HPDE6-E6E7 (cell line): ENCODE measurements around the gene PRPF40A.
"Not testable (repeated sequence)": the region's sequence is repeated elsewhere in the genome, so short reads cannot be mapped to it uniquely, and the experiment has no call there.

ENCODE experiments used
- DNase-seq: peaks from one replicate; pipeline ENCODE4 v3.0.0; 2011; ENCODE audit warnings: missing footprints; ENCODE audit errors: extremely low spot score

PRPF40A gene

DNA sequence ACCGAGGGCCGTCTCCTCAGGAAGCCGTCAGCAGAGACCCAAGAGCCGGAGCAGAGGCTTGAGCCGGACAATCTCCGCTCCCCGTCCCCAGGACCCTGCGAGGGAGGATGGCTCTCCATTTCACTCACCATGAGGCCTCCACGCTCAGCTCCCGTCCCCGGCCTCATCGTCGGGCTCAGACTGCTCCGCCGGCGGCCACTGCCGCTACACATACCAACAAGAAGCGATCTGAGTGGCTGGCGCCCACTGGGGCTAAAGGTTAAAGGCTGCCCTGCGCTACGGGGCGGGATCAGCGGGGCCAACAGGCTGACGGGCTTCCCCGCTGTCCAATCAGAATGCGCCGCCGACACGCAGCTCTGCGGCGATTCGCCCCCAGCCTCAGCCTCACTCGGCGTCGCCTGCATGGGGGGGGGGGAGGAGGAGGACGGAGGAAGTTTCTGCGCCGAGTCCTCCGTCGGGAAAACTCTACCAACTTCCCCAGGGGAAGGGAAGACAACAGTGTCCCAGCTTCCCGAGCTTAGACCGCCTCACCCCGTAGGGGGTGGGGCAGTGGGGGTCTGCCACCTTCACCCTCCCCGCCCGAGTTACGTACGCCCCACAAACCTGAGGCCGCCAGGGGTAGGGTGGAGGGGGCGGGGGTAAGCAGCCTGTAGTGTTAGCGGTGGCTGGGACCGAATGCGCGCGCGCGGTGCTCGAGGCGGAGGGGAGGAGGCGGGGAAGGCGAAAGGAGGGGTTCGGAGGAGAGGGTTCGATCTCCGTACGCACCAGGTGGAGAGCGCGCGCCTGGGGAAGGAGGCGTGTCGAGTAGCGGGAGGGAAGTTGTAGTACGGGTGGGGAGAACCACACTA, at the start of gene PRPF40A:
Gene PRPF40A, minus strand, starts transcription at position 234 of the 848 bp plus-strand sequence. Its CDS starts 22 bp downstream, at position 212.
- peak; percentile 93 for DNase-seq

DNA sequence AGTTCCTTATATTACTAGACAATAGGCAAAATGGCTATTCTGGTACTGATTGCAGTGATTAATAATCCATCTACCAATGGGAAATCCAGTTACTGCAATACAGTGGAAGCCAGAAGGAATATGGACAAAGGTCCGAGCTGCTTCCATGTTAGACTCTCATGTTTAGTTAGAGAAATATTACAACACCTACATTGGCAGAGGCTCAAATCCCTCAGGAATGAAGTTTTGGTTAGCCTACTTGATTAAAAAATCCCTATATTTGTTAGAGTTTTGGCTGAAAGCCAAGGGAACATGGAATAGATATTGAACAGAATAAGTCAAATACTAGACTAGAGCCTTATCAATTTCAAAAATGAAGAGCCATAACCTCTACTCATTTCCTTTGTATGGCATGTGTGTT, 49.7 kb upstream of the PRPF40A start:
- DNase-seq: no peak

DNA sequence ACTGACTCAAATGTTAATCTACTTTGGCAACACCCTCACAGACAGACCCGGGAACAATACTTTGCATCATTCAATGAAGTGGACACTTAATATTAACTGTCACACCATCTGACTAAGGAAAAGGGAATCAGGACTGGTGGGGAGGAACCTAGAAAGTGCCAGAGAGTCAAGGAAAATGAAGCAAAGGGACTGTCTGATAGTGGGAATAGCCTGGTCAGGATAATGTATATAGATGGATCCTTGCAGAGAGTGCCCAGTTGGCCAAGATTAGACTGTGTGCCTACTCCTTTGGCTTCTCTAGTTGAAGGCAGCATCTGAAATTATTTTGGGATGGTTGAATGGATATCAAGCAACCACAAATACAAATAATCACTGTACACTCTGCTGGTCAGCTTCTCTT, 46.4 kb upstream of the PRPF40A start:
- DNase-seq: no peak

DNA sequence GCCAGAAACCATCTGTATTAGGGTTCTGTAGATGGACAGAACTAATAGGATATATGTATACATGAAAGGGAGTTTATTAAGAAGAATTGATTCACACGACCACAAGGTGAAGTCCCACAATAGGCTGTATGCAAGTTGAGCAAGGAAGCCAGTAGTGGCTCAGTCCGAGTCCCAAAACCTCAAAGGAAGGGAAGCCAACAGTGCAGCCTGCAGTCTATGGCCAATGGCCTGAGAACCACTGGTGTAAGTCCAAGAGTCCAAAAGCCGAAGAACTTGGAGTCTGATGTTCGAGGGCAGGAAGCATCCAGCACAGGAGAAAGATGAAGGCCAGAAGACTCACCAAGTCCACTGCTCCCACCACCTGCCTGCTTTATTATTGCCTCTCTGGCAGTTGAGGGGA, 45.9 kb upstream of the PRPF40A start:
- DNase-seq: not testable (repeated sequence)

DNA sequence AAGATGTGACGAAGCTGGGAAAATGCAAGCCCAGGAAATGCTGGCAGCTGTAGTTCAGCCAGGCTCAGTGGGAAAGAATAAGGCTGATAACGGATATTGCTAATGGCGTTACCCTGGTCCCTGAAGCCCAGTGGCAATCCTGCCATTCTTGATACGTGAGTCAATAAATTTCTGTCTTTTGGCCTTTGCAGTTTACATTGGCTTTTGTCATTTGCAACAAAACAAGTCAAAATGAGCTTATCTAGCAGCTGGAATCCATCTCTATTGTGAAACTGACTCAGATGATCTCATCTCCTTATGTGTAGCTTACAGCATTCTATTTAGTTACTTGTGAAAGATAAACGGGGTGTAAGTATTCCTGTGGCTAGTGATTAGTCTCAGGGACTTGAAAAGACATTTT, 44.9 kb upstream of the PRPF40A start:
- no peak for DNase-seq

DNA sequence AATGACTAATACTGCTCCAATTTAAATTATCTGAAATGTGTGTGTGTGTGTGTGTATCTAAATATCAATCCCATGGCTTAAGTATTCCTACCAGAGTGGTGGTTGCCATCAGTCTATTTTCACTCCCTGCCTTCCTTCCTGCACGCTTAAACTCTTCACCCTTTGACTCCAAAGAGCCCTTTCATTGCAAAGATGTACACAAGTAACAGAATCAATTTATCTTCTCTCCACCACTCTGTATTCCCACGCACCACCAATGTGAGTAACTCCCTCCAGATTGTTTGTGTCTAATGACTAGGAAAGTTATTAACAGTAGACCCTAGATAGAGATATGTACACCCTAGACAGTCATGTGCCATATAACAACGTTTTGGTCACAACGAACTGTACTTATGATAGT, 44.0 kb upstream of the PRPF40A start:
- no peak for DNase-seq

DNA sequence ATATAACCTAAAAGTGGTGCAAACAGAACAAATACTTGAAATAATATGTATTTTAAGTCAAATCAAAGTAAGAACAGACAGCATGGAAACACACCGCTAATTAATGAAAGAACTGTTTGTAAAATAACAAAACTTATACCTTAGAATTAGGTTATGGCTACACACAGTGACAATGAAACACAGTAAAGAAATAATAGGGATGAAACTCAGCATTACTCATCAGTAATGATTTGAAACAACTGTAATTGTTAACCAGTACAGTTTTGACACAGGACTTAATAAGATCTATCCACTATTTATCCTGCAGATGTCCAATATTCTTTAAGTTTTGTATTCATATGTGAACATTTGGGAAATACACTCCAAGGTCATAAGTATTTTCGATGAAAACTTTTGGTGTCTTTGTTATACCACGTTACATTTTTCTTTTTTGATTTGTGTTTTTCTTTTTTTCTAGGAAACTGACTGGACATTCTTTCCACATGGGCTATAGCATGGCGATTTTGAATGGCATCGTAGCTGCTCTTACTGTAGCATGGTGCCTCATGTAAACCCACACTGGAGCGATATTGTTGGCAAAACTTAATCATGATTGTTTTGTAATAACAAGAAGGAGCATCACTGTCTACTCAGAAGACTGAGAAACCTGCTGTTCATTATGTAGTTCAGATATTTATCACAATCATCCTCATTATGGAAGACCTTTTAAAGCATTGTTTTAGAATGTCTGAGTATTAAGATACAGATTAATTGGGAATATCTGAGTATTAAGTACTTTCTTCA, 42.2 kb upstream of the PRPF40A start:
- no peak for DNase-seq

DNA sequence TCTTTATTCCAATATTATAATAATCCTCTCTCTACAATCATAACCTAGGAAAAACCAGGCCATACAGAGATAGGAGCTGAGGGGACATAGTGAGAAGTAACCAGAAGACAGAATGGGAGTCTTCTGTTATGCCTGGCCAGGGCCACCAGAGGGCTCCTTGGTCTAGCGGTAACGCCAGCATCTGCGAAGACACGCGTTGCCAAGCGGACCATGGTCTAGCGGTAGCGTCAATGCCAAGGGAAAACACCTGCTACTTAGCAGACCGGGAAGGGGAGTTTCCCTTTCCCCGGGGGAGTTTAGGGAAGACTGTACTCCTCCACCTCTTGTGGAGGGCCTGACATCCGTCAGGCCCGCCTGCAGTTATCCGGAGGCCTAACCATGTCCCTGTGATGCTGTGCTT, 37.8 kb upstream of the PRPF40A start:
- DNase-seq: no peak

DNA sequence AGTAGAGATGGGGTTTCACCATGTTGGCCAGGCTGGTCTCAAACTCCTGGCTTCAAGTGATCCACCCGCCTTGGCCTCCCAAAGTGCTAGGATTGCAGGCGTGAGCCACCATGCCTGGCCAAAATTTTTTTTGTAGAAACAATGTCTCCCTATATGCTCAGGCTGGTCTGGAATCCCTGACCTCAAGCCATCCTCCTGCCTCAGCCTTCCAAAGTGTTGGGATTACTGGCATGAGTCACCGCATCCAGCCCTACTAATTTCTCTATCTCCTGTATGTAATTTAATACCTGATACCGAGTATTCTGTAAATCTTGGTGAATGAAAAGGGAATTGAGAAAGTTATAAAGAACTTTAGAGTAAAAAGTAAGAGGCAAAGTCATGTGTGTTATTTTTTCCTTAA, 30.5 kb upstream of the PRPF40A start:
- not testable (repeated sequence) for DNase-seq

DNA sequence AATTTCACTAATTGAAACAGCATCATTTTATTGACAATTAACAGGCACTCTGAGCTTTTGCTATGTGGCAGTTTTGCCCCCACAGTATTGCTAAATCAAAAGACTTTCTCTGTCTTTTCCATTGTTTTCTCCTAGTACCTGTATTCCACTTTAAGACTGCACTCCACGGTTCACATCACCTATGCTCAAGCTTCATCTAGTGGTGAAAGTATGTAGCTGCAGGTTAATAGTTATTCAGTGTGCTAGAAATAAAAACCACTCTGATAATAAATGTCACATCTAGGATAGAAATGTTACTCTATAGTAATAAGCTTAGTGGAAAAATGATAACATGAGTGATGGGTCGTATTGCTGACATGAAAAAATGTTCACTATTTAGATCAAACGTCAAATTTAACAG, 25.7 kb upstream of the PRPF40A start:
- DNase-seq: peak; percentile 13

DNA sequence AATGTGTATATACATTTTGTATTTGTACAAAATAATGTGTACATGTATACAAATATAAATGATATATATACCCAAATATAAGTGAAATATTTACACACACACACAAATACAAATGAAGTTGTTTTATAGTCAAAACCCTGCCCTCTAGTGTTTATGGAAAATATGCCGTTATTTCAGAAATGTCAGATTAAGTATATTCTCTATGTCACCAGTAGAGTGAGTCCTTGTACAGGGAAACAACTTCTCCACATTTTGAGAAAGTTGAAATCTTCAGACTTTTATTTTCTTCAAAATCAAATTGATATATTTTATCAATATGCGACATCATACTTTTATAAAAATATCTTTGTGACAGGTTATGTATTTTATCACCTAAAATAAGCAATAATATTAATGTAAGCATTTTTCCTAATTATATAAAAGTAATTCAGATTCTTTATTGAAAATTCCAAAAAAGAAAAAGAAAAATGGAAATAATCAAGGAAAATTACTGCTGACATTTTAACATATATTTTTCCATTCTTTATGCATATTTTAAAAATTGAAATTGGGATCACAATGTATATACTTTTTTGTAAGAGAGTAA, 23.6 kb upstream of the PRPF40A start:
- peak; percentile 21 for DNase-seq

DNA sequence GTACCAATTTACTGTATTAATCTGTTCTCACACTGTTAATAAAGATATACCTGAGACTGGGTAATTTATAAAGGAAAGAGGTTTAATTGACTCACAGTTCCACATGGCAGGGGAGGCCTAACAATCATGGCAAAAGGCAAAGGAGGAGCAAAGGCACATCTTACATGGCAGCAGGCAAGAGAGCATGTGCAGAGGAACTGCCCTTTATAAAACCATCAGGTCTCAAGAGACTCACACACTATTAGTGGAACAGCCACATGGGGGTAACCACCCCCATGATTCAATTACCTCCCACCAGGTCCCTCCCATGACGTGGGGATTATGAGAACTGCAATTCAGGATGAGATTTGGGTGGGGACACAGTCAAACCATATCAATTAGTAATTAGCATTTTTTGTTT, 22.4 kb upstream of the PRPF40A start:
- DNase-seq: not testable (repeated sequence)

DNA sequence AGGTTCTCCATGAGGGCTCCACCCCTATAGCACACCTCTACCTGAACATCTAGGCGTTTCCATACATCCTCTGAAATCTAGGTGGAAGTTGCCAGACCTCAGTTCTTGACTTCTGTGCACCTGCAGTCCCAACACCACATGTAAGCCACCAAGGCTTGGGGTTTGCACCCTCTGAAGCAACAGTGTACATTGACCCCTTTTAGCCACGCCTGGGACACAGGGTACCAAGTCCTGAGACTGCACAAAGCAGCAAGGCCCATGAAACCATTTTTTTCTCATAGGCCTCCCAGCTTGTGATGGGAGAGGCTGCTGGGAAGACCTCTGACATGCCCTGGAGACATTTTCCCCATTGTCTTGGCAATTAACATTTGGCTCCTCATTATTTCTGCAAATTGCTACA, 21.2 kb upstream of the PRPF40A start:
- no peak for DNase-seq

DNA sequence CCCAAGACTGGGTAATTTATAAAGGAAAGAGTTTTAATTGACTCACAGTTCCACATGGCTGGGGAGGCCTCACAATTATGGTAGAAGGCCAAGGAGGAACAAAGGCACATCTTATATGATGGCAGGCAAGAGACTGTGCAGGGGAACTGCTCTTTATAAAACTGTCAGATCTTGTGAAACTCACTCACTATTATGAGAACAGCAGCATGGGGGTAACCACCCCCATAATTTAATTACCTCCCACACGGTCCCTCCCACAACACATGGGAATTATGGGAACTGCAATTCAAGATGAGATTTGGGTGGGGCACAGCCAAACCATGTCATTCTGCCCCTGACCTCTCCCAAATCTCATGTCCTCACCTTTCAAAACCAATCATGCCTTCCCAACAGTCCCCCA, 20.2 kb upstream of the PRPF40A start:
- DNase-seq: not testable (repeated sequence)

DNA sequence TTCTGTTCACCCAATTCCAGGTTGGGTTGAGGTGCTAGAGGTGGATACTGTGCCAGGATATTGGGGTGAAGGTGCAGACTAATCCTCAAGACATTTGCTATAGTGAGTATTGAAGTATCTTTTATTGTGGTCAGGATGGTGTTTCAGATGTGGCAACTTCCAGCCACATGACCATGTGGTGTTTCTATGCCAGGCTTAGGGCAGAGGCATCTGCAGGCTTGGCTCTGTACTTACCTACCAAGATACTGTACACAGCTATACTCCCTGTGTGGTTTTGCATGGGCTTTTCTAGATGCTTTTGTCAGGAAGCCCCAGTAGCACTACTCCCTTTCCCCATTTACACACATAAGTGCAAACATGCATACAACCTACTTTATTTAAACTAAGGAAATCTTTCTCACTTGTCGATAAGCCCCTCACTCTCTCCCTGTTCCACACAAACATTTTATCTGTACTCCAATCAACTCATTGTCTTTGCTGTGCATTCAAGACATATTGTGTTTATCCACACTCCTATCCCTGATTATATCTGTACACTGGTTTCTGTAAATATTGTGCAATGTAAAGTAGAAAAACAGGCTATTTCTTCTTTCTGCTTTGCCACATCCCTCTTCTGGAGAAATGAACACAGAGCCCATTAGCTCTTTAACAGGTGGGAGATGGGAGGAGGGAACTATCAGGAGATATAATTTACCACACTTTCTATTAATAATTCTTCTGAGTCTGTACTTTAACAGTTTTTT, 13.5 kb upstream of the PRPF40A start:
- no peak for DNase-seq

DNA sequence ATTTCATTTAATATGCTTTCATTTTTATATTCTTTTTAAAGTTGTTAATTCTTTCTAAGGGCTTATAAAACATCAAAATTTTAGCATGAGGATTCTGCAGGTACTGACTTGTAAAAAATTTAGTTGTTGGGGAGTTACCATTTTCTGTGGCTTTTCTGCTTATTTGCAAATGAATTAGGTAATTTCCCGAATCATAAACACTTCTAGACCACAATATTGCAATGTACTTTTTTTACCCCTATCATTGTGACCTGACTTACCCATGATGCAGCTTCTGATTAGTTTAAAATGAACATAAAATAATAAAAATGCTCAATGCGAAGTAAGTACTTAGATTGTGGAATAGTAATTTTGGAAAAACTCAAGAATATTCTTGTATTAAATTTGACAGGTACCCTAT, 12.6 kb upstream of the PRPF40A start:
- DNase-seq: no peak

DNA sequence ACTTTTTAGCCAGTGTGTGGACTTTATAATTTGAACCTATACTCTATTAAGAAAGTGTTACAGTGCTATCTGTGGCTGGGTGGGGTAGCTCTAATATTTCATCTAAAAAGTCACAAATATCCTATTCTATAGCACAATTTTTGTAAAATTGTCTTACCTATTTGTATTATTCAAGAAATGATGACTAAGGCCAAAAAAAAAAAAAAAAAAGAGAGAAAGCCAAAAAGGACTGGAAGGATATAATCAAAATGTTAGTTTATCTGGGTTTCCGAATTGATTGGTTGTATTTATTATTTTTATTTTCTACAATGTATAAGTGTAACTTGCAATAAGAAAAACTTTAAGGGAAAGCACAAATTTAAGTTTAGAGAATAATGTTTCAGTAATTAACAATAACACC, 6.7 kb upstream of the PRPF40A start:
- DNase-seq: no peak

DNA sequence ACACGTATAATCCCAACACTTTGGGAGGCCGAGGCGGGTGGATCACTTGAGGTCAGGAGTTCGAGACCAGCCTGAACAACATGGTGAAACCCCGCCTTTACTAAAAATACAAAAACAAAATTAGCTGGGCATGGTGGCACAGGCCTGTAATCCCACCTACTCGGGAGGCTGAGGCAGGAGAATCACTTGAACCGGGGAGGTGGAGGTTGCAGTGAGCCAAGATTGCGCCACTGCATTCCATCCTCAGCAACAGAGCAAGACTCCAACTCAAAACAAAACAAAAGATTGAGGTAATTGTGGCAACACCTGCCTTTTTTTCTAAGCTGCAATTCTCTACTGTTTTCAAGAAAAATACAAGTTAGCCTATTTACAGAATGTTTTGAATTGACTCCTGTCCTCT, 5.4 kb upstream of the PRPF40A start:
- DNase-seq: not testable (repeated sequence)

DNA sequence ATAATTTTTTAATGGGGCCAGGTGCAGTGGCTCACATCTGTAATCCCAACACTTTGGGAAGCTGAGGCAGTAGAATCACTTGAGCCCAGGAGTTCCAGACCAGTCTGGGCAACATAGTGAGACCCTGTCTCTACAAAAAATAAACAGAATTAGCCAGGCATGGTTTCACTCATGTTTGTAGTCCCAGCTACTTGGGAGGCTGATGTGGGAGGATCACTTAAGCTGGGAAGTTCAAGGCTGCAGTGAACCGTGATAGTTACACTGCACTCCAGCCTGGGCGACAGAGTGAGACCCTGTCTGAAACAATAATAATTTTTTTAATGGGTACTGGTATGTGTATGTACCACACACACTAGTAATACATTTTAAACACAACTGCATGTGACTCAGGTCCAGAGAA, 3.5 kb upstream of the PRPF40A start:
- no peak for DNase-seq

DNA sequence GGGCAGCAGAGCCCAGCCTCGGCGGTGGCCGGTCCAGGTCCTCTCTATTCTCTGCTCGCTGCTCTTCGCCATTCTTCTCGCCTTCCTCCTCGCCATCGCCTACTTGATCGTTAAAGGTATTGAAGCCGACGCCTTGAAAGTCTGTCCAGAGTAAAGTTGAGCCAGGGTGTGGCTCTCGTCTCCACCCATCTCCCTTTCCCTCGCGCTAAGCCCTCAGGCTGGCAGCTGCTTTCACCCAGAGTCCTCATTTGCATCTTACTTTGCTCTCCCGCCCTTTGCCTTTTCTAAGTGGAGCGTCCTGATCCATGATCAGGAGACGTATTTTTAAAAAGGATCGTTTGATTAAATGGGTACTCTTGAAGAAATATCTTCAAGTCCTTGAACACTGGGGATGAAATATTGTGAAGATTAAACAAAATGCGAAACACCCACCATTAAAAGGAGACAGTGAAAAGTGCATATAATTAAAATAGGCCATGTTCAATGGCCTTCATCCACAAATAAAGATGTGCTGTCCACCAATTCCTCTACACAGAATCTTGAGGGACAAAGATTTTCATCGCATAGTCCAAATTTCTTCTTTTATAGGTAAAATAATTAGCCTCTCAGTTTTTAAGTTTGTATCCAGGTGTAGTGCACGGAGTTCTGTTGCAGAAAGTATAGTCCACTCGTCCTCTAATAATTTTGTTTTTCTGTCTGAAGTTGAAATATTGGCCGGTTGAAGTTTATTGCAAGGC, 1.8 kb upstream of the PRPF40A start:
- peak; percentile 62 for DNase-seq
